ENCODE measurements around the gene ZNF423.

ZNF423 gene

DNA sequence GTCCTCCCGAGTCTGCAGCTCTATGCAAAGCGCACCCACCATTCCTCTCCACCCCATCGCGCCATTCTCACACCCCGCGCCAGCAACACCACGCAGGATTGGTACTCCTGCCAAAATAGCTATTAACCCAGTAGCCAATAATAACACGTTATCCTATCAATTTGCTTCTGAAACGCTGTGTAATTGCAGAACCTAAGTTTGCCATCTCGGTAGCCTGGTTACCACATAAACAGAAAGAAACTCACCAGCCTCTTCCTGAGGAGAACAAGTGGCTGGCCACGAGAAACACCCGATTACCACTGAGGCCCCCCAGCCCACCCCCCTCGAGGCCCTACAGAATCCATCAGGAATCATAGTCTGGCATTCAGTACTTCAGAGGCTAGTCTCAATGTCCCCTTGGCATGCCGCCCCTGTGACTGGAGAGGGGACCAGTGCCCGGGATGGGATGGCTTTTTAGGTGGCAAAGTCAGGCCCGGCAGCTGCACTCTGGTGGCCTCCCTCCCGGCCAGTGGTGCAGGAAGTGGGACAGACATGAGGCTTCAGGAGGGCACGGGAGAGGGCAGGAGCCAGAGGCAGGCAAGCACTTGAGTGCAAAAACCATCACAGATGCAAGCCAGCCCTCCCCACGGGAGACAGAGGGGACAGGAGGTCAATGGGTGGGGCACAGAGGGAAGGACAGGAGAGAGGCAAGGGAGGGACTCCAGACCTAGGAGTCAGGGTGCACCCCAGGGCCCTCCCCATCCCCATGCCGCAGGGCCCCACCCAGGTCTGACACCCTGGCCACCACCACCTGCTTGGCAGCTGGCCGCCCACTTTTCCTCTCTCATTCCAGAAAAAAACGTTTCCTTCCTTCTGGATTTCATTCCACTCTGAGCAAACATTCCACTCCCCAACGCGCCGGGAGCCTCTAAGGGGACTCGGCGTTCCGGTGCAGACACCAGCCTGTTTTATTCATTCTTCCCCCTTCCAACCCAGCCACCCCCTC, 192.5 kb downstream of the ZNF423 start:
- no peak for DNase-seq (ENCODE audit: low spot score)

DNA sequence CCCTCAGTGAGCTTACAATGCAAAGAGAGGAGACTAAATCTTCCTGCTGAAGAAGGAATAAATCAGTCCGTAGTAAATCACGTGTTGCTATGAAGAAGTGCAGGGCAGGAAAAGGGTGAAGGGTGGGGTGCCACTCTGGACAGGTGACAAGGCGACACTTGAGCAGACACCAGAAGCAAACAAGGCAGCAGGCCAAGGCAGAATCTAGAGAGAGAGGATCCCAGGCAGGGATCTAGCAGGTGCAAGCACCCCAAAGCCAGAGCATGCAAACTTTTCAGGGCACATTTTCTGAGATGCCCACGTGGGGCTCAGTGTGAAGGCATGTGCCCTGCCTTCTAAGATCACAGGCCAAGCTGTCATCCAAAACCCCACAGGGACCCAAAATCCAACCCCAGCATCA, 193.3 kb downstream of the ZNF423 start:
- no peak for DNase-seq (ENCODE audit: low spot score)

DNA sequence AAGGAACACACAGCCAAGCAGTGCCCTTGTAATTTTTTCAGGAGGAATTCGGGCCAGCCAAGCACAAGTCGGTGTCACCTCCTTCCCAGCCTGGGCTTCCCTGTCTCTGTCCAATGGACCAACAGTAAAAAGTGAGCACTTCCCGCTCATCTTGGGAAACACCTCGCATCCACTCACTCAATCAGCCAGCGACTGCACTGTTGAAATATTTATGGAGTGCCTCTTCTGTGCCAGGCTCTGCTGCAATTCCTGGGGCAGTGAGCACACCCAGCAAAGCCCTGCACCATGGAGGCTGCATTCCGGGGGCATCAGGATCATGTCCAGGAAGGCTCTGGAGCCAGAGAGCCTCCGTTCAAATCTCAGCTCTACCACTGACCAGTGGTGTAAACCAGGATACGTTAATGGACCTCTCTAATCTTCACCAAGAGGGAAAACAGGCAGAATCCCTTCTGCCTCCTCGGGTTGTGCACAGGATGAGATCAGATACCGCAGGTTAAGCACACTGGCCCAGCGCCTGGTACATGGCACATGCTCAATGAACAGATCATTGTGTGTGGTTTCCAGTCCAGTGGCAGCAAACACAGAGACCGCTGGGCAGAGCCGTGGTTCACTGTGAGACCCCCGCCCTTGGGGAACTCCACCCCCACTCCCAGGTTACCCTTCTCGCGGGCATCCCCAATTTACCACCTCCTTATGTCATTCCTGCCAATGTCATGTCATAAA, 194.3 kb downstream of the ZNF423 start:
- DNase-seq (ENCODE audit: low spot score): no peak

DNA sequence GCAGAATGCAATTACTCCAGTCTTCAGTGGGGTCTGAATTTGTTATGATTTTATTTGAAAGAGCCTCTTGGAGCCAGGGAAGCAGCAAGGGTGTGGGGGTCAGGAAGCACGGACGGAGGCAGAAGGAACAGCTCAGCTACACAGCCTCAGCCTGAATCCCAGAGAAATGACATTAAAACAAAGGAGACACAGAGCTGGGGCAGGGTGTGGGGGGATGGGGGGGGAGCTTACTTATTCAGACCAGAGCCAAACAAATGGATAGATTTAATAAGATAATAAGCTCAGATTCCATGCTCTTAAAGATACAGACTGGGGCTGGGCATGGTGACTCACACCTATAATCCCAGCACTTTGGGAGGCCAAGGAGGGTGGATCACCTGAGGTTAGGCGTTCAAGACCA, 195.3 kb downstream of the ZNF423 start:
- no peak for DNase-seq (ENCODE audit: low spot score)

DNA sequence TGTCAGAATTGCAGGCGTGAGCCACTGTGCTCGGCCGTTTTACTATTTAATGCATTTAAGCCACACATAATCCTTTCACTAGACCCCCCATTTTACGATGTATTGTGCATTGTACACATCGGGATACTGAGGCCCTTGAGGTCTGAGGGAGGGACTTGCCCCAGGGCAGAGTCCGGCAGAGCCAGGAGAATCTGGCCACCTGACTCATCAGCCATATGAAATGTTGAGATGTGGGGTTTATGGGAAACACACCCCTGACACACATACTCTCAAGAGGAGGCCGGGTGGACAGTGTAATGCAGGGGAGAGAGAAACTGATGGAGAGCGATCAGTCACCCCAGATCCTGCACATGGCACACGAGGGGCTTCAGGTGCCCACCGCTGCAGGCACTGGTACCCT, 196.6 kb downstream of the ZNF423 start:
- DNase-seq (ENCODE audit: low spot score): no peak

DNA sequence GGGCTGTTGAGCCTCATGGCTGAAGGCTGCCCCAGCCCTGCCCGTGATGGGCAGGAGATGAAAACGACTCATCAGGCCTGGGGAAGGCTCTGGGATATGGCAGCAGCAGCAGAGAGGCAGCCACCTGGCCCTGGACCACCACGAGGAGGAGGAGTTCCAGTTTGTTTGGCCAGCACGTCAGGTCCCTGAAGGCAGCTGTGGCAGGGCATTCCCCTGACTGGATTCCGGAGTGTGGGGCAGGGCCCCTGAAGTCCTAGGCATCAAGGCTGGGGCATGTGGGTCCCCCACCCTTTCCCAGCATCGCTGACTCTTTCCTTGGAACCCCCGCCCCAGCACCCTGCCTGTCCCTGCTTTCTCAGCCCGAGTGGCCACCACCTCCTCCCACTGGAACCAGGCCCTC, 197.4 kb downstream of the ZNF423 start:
- no peak for DNase-seq (ENCODE audit: low spot score)

DNA sequence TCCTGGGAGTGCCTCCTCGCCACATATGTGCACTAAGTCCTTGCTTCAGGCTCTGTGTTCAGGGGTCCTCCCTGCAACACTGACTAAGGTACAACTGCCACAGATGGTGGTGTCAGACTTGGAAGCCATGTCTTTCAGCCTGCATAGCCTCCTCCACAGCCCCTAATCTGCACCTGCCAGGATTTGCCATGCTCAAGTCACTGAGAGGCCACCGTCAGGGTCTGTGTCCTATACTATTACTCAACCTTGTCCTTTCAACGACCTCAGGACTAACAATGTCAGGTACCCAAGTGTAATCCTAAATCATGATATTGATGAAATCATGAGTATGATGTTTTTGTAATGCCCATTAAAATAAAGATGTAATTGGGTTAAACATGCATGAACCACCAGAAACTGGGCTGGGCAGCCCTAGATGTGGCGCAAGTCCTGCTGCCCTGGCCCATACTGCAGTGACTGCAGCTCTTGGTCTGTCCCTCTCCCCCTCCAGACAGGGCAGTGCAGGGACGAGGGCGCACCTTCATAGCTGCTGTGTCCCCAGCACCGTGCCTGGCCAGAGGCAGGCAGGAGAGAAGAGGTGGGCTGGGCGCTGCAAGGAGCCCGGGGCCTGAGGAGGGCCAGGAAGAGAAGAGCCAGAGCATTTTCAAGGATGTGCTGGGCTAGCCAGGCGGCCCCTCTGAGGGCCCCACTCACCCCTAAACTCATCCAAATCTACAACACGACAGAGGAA, 198.0 kb downstream of the ZNF423 start:
- no peak for DNase-seq (ENCODE audit: low spot score)

DNA sequence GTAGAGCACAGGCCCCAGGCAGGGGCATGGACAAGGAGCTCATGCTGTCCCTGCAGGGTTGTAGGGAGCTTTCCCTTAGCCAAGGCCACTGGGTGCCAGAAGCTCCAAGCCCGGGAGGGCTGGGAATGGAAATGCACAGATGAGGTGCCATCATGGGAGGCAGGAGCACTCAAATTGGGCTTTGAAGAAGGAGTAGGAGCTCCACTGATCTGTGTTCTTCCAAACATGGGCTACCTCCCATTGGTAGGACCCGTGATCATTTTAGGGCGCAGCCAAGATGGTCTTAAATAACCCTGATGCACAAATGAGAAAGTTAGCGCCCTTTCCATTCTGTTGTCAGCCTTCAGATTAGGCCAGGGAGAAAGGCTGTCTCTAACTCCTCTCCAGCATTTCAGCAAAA, 201.5 kb downstream of the ZNF423 start:
- DNase-seq (ENCODE audit: low spot score): no peak

DNA sequence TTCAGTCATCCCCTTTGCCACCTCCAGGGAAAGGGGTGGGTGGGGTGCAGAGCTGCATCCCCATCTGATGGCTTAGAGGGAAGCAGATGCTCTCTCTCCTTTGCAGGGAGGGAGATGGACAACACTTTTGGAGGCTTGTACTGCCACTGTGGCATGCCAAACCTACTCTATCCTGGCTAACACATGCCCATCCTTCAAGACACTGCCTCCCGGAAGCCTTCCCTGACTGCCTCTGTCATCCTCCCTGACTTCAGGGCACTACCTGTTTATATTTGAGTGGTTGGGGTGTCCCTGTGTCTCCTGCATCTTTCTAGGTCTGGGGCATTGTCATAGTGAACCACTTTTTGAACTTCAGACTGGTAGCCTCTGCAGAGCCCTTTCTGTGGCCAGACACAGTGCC, 202.3 kb downstream of the ZNF423 start:
- DNase-seq (ENCODE audit: low spot score): no peak

DNA sequence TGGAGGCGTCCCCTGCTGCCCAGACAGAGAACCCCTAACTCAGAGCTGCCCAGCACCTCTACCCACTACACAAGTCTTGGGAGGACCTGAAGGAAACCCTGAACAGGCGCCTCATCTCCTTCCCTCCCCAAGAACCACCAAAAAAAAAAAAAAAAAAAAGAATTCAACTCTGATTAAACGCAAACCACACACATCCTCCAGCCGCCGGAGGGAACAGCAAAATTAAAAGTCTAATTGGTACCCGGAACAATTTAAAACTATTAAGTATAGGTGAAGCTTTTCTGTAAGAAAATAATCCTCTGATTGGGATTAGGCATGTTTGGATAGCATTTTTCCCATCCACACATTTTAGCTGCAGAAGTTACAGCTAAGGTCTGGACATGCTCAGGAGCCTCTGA, 202.7 kb downstream of the ZNF423 start:
- no peak for DNase-seq (ENCODE audit: low spot score)

DNA sequence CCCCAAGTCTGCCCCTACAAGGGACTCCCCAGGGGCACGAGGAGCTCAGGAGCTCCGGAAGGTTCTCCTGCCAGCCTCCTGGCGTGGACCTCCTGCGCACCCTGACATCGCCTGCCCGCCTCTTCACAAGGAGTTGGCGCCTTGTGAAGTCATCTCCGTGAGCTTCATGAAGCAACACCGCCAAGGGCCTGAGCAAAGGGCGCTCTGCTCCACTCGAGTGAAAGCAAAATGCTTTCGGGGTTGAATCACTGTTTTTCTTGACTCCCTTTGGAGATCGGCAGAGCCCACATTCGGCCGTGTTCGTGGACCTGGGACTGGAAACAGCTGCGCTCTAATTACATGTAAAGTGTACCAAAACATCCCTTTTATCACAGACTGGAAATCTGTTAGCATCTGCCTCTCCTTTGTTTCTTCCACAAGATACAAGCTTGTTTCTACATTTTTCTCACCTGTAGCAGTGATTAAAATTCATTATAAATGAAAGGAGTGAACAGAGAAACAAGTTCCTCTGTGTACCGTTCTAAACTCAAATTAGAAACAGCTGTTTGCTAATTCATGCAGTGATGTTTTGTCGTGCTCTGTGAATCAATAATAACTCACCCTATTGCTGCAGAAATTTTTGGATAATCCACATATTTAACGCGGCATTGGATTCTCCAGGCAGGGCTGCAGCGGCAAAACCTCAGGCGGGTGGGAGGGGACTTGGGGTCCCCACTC, 203.3 kb downstream of the ZNF423 start:
- peak; percentile 69 for DNase-seq (ENCODE audit: low spot score)

DNA sequence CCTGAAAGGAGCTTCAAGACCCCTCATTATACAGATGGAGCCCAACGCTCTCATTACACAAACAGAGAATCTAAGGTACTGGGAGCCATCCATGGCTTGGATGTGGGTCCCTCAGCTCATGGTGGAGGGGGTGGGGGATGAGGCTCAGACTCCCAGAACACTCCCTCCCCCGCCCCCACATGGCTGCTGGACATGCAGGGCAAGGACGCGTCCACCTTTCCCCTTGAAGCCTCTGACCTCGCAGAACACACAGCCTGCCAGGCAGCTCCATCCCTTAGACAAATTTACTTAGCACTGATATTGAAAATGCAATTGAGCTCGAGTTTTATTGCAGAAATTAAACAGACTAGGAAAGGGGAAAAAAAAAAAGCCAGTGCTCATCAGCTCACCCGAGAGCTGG, 203.9 kb downstream of the ZNF423 start:
- no peak for DNase-seq (ENCODE audit: low spot score)

DNA sequence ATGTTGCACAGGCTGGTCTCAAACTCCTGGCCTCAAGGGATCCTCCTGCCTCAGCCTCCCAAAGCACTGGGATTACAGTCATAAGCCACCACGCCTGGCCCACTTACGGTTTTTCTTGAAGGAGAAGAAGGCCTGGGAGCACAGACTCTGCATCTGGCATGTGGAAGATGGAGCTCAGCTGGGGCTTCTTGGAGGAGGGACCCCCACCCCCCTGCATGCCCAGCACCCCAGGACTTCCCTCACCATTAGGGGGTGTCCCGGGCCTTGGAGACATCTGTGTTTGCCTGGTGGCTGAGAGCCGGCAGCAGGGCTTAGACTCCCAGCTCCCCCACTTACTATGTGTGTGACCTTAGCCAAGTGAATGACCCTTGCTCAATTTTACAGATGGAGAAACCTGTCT, 204.7 kb downstream of the ZNF423 start:
- DNase-seq (ENCODE audit: low spot score): no peak

DNA sequence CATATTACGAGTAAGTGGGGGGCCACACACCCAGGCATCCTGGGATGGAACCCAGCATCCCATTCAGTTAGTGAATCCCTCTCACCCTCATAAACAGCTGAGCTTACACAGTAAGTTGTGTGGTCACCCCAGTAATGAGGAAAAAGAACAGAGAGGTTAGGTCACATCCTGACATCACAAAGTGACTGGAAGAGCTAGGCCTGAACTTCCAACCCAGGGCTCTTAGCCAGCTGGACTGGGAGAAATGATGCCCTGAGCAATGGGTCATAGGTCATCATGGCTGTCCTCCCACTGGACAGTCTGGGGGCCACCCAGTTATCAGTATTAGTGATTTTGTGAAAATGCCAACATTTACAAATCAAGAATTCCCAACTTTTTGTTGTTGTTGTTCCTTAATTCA, 205.3 kb downstream of the ZNF423 start:
- DNase-seq (ENCODE audit: low spot score): no peak

DNA sequence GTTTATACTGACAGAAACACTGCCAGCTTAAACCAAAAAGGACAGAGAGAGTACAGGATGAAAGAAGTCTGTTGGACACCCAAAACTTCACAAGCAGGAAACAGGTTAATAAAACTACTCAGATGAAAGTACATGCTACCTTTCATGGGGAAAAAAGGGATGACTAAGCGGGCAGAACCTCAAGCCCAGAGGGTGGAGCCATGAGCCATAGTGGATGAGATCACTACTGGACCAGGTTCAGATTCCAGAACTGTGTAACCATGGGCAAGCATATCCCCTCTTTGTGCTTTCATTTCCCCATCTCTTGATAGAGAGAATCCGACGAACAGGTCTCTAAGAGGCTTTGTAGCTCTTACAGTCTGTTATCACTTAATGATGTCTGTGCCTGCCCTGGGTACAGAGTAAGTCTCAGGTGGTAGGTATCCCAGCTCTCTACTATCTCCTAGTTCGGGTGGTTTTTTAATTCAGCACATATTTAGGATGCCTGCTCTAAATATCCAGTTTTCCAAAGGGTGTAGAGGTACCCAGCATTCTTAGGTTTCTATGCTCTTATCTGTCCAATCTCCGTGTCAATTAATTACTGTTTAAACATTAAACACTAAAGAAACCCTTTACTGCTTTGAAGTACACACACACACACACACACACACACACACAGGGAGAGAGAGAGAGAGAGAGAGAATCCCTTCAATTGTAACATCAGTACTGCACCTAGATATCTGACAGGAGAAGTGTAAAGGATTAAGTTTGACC, 206.7 kb downstream of the ZNF423 start:
- peak; percentile 37 for DNase-seq (ENCODE audit: low spot score)

DNA sequence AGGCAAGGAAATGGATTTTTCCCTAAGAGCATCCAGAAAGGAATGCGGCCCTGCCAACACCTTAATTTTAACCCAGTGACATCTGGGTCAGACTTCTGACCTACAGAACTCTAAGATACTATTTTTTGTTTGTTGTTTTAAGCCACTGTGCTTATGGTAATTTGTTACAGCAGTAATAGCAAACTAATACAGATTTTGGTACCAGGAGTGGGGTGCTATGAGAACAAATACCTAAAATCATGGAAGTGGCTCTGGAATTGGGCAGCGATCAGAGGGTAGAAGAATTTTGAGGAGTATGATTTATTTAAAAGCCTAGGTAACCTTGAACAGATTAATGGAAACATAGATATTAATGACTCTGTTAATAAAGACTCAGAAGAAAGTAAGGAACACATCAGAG, 208.2 kb downstream of the ZNF423 start:
- no peak for DNase-seq (ENCODE audit: low spot score)

DNA sequence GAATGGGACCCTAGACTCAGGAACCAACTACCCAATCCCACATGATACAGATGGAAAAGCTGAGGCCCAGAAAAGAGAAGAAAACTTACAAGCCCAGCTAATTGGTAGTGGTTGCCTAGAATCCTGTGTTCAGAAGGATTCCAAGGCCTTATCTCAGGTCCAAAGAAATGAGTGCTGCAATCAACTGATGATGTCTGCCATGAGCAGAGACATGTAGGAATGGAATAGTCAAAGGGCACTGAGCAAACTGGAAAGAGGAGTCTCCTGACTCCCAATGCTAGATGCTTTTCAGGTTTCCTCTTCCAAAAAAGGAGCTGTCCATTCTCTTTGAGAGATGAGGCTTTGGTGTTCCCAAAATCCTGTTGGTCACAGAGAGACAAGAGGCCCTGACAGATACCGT, 210.6 kb downstream of the ZNF423 start:
- no peak for DNase-seq (ENCODE audit: low spot score)

DNA sequence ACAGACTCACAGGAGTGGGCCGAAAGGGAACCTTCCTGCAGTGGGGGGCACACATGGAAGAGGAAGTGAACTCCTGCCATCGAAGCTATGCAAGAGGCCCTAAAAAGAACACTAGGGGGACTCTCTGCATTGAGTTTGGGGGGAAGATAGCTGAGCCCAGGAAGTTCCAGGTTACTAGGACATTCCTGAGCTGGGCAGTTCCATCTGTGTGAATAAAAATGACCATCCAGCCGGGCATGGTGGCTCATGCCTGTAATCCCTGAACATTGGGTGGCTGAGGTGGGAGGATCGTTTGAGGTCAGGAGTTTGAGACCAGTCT, 211.8 kb downstream of the ZNF423 start:
- DNase-seq (ENCODE audit: low spot score): no peak

DNA sequence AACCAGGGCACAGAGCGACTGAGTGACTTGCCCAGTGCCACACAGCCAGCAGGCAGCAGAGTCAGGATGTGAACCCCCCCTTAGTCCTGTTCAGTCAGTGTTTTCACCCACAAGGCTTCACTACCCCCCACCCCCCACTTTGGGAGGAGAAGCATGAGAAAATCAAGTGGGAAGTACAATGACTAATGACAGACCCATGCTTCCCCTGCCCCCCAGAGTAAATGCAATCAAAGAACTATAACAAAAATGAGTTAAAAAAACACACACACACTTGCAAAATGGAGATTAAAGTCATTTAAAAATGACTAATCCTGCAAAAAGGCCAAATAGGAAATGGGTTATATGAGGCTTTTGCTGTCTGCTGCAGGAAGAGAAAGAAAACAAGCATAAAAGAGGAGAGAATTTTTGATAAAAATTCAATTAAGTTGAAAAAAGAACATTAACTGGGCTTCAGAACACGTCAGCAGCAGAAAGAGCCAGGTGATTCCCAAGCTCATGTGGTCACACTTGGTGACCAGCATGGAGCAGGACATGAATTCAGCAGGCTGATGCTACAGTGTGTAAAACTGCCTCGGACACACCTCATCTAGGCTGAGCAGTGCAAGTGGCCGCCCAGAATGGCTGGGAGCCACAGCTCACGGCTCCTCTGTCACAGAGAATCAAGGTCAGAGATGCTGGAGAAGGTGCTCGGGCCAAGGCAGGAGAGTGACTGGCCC, 212.3 kb downstream of the ZNF423 start:
- peak; percentile 74 for DNase-seq (ENCODE audit: low spot score)

DNA sequence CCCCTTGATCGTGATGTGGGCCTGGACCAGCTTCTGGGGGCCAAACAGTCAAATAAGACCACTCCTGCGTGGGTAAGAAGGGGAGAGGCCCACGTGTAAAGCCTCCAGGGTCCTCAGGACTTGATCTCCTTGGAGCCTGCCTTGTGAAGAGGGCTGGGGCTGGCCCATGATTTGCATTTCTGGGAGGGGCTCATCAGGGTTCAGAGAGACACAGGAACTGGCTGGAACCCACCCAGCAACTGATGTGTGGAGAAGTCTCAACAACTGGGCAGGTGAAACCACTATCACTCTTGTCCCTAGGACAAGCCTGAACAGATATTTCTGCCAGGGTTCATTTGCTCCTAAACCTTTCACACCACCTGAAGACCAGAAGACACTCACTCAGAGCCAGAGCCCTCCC, 214.7 kb downstream of the ZNF423 start:
- no peak for DNase-seq (ENCODE audit: low spot score)

DNA sequence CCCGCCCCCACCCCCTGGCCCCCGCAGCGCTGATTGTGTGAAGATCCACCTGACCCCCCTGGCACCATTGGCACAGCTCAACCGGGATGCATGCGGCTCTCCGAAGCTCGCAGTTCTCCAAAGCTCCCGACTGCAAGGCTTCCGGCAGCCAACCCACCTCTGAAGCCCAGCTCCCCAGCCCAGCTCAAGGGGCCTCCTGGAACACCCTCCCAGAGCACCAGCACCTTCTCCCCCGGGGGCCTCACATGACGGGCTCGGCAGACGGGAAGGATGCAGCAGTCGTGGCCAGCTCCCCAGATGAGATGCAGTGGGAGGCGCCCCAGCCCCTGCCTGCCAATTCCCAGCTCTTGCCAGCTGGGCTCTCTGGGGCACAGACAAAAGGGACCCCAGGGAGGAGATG, 215.3 kb downstream of the ZNF423 start:
- DNase-seq (ENCODE audit: low spot score): no peak

Measured in AG20443 (cell line).